Chondrocyte (in vitro differentiated cells): ENCODE data around the gene ZNF384. TPM values are rescaled to one million over a fixed set of nuclear protein-coding genes. Genes with fewer than 3 reads are reported as not detected.

Source experiments
- DNase-seq: peaks from one replicate; pipeline ENCODE4 v3.0.0; 2021; ENCODE audit warnings: mixed read lengths, low spot score
- H3K27ac Mint-ChIP-seq: one replicate; pipeline ENCODE4 v1.8.0; 2021; ENCODE audit warnings: mild to moderate bottlenecking, moderate library complexity, mixed read lengths; ENCODE audit not compliant: unreplicated experiment
- H3K27me3 Mint-ChIP-seq: 2 replicates; pipeline ENCODE4 v1.8.0; 2021; ENCODE audit warnings: low read depth, mixed read lengths
- H3K36me3 Mint-ChIP-seq: 2 replicates; pipeline ENCODE4 v1.8.0; 2021; ENCODE audit warnings: low read depth, mixed read lengths
- H3K4me1 Mint-ChIP-seq: 2 replicates; pipeline ENCODE4 v1.8.0; 2021; ENCODE audit warnings: low read depth, mild to moderate bottlenecking, mixed read lengths
- H3K4me3 Mint-ChIP-seq: one replicate; pipeline ENCODE4 v1.8.0; 2021; ENCODE audit warnings: mild to moderate bottlenecking, moderate library complexity, mixed read lengths; ENCODE audit not compliant: unreplicated experiment
- H3K9me3 Mint-ChIP-seq: 2 replicates; pipeline ENCODE4 v1.8.0; 2021; ENCODE audit warnings: low read depth, mixed read lengths
- CTCF ChIP-seq: fragments of 200-600 bp; sonication (generic); IDR thresholded peaks from 2 replicates; pipeline ENCODE4 v1.5.0; 2021; ENCODE audit warnings: antibody characterized with exemption, mild to moderate bottlenecking, moderate library complexity
- total RNA-seq: library from RNA; stranded (reverse); gene quantifications from 3 replicates; pipeline ENCODE4 v1.2.1, GENCODE V29; 2021

The ZNF384 gene
- total RNA-seq, 1 donor from 2014 or later: 50.7 TPM

DNA sequence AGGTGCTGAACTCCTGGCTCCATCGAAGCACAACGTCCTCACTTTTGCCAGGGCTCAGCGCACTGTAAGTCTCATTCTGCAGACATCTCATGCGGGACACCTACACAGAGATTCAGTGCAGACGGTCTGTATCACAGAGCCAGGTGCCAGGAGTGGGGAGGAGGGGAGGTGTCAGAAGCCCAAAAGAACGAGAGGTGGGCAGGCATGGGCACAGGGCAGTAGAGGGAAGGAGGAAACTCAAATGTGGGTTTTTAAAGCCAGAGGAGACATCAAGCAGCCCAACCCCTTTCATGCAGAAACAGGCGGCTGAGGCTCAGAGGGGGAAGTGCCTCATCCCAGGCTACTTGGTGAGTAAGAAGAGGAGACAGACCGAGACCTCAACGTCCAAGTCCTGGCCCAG lies 50.9 kb downstream of the ZNF384 start:
- H3K27ac Mint-ChIP-seq: no peak overlapping the region
- no peak for TF ChIP-seq CTCF
- peaks cover 4% of the 10 kb centered on the region for H3K36me3 Mint-ChIP-seq
- no peak for DNase-seq
- H3K27me3 Mint-ChIP-seq: peaks cover 10% of the 10 kb centered on the region
- H3K9me3 Mint-ChIP-seq: no peaks in the 10 kb centered on the region
- peaks cover 15% of the 10 kb centered on the region for H3K4me1 Mint-ChIP-seq
- H3K4me3 Mint-ChIP-seq: no peak overlapping the region

GRCh38 chr12:6635856-6636531 lies 53.2 kb downstream of the ZNF384 start, which contains the start of gene LPAR5:
LPAR5 (minus strand) TSS chr12:6635959; CDS start chr12:6621248, 14,711 bp downstream.
- Mint-ChIP-seq H3K9me3 (no peaks in the 10 kb centered on the region), H3K27me3 (peaks cover 3% of the 10 kb centered on the region), H3K27ac (peak within 1 kb of the TSS; percentile 77), H3K36me3 (no peaks in the 10 kb centered on the region), H3K4me3 (peak within 1 kb of the TSS; percentile 26), H3K4me1 (peaks cover 25% of the 10 kb centered on the region)
- TF ChIP-seq CTCF: no peak
- no peak for DNase-seq

DNA sequence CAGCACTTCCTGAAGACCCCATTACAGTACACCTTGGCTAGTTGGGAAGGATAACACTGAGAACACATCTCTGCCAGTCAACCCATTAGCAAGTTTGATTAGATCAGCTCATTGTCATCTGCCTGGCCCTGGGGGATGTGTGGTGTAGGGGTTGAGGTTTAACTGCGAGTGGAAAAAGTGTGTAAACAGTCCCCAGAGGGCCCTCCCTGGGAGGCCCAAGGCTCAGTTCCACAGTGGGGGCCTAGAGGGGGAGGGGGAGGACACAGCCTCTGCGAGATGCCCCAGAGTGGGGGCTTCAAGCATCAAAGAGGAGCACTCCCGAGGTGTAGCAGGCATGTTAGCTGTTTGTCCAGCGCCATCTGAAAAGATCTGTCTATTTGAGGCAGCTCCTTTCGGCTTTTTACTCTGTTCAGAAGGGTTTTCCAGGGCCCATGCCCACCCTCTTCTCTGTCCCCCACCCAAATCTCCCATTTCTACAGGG lies 53.8 kb downstream of the ZNF384 start:
- no peaks in the 10 kb centered on the region for H3K36me3 Mint-ChIP-seq
- no peak for TF ChIP-seq CTCF
- no peak overlapping the region for H3K4me3 Mint-ChIP-seq
- no peaks in the 10 kb centered on the region for H3K9me3 Mint-ChIP-seq
- no peak overlapping the region for H3K27ac Mint-ChIP-seq
- no peaks in the 10 kb centered on the region for H3K27me3 Mint-ChIP-seq
- no peak for DNase-seq
- H3K4me1 Mint-ChIP-seq: peaks cover 25% of the 10 kb centered on the region

DNA sequence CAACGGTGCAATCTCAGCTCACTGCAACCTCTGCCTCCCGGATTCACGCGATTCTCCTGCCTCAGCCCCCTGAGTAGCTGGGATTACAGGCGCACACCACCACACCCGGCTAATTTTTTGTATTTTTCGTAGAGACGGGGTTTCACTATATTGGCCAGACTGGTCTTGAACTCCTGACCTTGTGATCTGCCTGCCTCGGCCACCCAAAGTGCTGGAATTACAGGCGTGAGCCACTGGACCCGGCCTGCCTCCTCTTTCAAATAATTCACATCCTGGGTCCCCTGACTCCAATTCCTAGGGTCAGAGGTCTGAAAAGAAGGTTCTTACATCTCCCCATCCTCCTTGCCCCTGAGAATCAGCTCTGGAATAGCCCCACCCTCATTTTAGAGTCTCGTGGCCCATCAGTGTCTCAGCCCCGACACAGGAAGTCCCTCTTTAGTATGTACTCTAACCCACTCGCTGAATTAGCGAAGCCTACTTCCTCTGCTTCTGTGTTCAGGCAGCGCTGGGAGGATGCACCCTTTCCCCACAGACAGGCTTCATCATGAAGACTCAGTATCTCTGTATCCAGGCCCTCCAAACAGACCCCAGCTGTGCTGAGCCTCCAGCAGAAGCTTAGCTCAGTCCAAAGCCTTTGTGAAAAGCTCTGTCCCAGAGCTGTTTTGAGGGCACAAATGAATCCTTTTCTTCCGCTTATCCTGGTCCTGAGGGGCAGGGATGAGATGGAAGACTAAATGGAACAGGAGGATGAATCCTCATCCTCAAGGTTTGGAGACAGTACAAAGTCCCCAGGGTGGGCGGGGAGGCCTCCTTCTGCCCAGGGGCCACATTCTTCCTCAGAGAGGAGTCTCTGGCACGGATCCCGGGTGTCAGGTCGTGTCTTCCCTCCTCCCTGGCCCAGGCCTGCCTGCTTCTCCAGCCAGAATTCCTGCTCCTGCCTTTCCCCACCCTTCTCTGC lies 56.9 kb downstream of the ZNF384 start:
- no peaks in the 10 kb centered on the region for H3K9me3 Mint-ChIP-seq
- TF ChIP-seq CTCF: no peak
- H3K27ac Mint-ChIP-seq: peak overlapping the region; percentile 60
- H3K4me3 Mint-ChIP-seq: no peak overlapping the region
- peaks cover 25% of the 10 kb centered on the region for H3K4me1 Mint-ChIP-seq
- H3K36me3 Mint-ChIP-seq: no peaks in the 10 kb centered on the region
- no peak for DNase-seq
- no peaks in the 10 kb centered on the region for H3K27me3 Mint-ChIP-seq

DNA sequence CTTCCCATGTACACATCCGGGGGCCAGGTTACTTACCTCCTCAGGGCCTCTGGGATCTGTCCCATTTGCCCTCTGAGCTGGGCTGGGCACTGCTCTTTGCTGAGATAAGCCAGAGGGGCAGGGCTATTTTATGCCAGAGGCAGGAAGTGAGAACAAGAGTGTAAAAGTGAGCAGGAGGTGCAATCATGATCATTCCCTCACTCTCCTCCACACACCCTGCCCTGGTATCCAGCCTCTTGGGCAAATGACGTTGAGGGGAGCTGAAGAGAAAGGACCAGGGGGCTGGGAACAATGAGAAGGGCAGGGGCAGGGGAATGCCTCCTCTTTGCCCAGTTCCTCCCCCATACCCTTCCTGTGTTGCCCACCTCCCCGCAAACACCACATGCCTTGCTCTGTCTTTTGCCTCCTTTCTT lies 57.6 kb downstream of the ZNF384 start:
- Mint-ChIP-seq H3K27me3 (no peaks in the 10 kb centered on the region), H3K4me1 (peaks cover 25% of the 10 kb centered on the region), H3K36me3 (no peaks in the 10 kb centered on the region), H3K4me3 (no peak overlapping the region), H3K9me3 (no peaks in the 10 kb centered on the region), H3K27ac (no peak overlapping the region)
- DNase-seq: no peak
- TF ChIP-seq CTCF: no peak
